Retinal pigment epithelial cell (primary cell): Measurements from ENCODE around the gene KLHL21.

Source experiments
- DNase-seq: peaks from one replicate; pipeline ENCODE4 v3.0.0-alpha.2; 2010; ENCODE audit warnings: low read depth
- H3K4me3 ChIP-seq: 2 replicates; pipeline ENCODE4 v1.5.1; 2011; ENCODE audit warnings: mild to moderate bottlenecking, low read length, control low read depth, moderate library complexity
- CTCF ChIP-seq: conservative IDR thresholded peaks from 2 replicates; pipeline ENCODE4 v1.5.1; 2011; ENCODE audit warnings: low read depth, low read length, control low read depth, inconsistent platforms

KLHL21 gene

GRCh38 chr1:6544831-6545230 is 57.8 kb downstream of the KLHL21 start:
- H3K4me3 ChIP-seq: no peak overlapping the region
- no peak for TF ChIP-seq CTCF
- no peak for DNase-seq
